HFFc6 (cell line): Measurements from ENCODE around the gene ID2. TPM values are rescaled to one million over a fixed set of nuclear protein-coding genes. Genes with fewer than 3 reads are reported as not detected.

ENCODE experiments used
- DNase-seq: peaks from one replicate; pipeline ENCODE4 v3.0.0-alpha.2; 2018
- H3K27ac Mint-ChIP-seq: 2 replicates; pipeline ENCODE4 v1.8.0; 2020; ENCODE audit warnings: mild to moderate bottlenecking, mixed read lengths
- H3K27me3 Mint-ChIP-seq: 2 replicates; pipeline ENCODE4 v1.8.0; 2021; ENCODE audit warnings: mild to moderate bottlenecking, moderate library complexity, mixed read lengths; ENCODE audit not compliant: insufficient read depth
- H3K36me3 Mint-ChIP-seq: 2 replicates; pipeline ENCODE4 v1.8.0; 2021; ENCODE audit warnings: low read depth, mixed read lengths
- H3K4me1 Mint-ChIP-seq: 2 replicates; pipeline ENCODE4 v1.8.0; 2020; ENCODE audit warnings: low read depth, mixed read lengths
- H3K4me3 Mint-ChIP-seq: 2 replicates; pipeline ENCODE4 v1.8.0; 2020; ENCODE audit warnings: mild to moderate bottlenecking, moderate library complexity, mixed read lengths
- H3K9me3 Mint-ChIP-seq: 2 replicates; pipeline ENCODE4 v1.8.0; 2020; ENCODE audit warnings: mild to moderate bottlenecking, mixed read lengths
- CTCF ChIP-seq: fragments of 200-600 bp; sonication (generic); IDR thresholded peaks from 2 replicates; pipeline ENCODE4 v1.5.0; 2021; ENCODE audit warnings: antibody characterized with exemption, mild to moderate bottlenecking
- total RNA-seq, 6 experiments: library from RNA; stranded (reverse); fragmentation: NEBNext Ultra II Directional; extraction: Animal tissue kit (Norgen Biotek cat#: 25700); gene quantifications; 2 replicates in 1 of 6; 3 replicates in 5 of 6; pipeline ENCODE4 v1.2.3, GENCODE V29; 2021

Gene ID2
- total RNA-seq, 6 experiments from 2014 or later: 81.3 to 97.1 (median 88.1) TPM

DNA sequence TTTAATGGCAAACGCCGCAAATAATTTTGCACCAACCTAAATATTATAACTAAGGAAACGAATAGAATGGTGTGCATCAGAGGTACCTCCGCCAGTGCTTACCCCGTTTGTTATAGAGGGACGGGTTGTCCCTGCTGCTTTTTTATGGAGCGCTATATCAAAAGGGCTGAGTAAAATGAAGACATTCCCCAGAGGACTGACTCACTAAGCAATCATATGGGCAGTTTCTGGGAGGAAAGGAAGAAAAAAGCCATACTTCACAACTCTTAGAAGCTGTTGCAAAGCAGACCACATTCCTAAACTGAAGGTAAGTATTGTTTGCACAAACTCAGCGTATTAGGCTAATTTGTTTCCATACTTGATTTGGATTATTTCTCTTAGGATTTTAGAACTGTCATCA lies 12.9 kb downstream of the ID2 start:
- H3K27me3 Mint-ChIP-seq: peaks cover 6% of the 10 kb centered on the region
- no peak for DNase-seq
- no peak overlapping the region for H3K27ac Mint-ChIP-seq
- H3K4me1 Mint-ChIP-seq: no peaks in the 10 kb centered on the region
- TF ChIP-seq CTCF: no peak
- H3K36me3 Mint-ChIP-seq: no peaks in the 10 kb centered on the region
- H3K4me3 Mint-ChIP-seq: no peak overlapping the region
- no peaks in the 10 kb centered on the region for H3K9me3 Mint-ChIP-seq

- Mint-ChIP-seq H3K27ac (no peak overlapping the region), H3K9me3 (no peaks in the 10 kb centered on the region)
Observed at GRCh38 chr2:8697190-8697589, 15.3 kb downstream of the ID2 start.

DNA sequence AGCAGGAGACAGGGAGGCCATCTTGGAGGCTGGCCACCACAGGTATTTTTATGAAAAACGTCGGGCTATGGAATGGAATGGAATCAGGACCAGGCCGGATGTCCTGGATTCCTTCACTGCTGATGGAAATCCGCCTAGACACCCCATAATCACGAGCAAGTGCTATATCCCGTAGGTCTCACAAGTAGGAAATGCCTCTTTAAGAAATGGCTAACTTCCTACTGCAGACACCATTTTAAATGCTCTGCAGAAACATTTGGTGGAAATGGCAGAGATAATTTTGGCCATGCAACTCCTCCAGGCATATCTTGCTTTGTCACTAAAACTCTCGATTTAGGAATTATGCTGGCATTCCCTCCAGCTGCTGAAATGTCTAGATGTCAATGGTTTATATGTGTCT lies 18.0 kb downstream of the ID2 start:
- Mint-ChIP-seq H3K9me3 (no peaks in the 10 kb centered on the region), H3K36me3 (no peaks in the 10 kb centered on the region), H3K27me3 (peaks cover 13% of the 10 kb centered on the region), H3K4me1 (no peaks in the 10 kb centered on the region), H3K4me3 (no peak overlapping the region), H3K27ac (no peak overlapping the region)
- DNase-seq: no peak
- TF ChIP-seq CTCF: no peak

More at GRCh38 chr2:8697190-8697589, 15.3 kb downstream of the ID2 start:
- peaks cover 7% of the 10 kb centered on the region for H3K27me3 Mint-ChIP-seq
- no peaks in the 10 kb centered on the region for H3K36me3 Mint-ChIP-seq
- H3K4me1 Mint-ChIP-seq: no peaks in the 10 kb centered on the region
- no peak overlapping the region for H3K4me3 Mint-ChIP-seq
- TF ChIP-seq CTCF: no peak
- DNase-seq: no peak

- DNase-seq: no peak
- no peaks in the 10 kb centered on the region for H3K36me3 Mint-ChIP-seq
- no peak overlapping the region for H3K4me3 Mint-ChIP-seq
- H3K27ac Mint-ChIP-seq: no peak overlapping the region
- H3K4me1 Mint-ChIP-seq: no peaks in the 10 kb centered on the region
- no peaks in the 10 kb centered on the region for H3K9me3 Mint-ChIP-seq
- TF ChIP-seq CTCF: no peak
- H3K27me3 Mint-ChIP-seq: peaks cover 10% of the 10 kb centered on the region
Observed at GRCh38 chr2:8701681-8702379, 20.0 kb downstream of the ID2 start.

DNA sequence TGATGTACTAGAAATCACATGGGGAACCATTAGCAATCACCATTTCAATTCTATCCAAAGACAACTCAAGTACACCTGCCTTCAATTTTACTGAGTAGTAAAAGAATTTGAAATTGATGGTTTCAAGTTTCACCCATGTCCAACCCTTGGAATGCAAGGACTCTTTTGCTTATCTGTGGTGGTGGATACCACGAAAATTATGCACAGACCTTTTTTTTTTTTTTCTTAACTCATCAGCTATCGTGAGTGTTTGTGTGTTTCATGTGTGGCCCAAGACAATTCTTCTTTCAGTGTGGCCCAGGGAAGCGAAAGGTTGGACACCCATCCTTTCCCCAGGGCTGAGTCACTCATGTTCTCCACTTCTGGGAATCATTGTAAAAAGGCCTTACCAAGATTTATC lies 23.1 kb downstream of the ID2 start:
- H3K27ac Mint-ChIP-seq: no peak overlapping the region
- H3K36me3 Mint-ChIP-seq: no peaks in the 10 kb centered on the region
- H3K9me3 Mint-ChIP-seq: no peaks in the 10 kb centered on the region
- no peak for DNase-seq
- H3K27me3 Mint-ChIP-seq: peaks cover 15% of the 10 kb centered on the region
- H3K4me3 Mint-ChIP-seq: no peak overlapping the region
- no peaks in the 10 kb centered on the region for H3K4me1 Mint-ChIP-seq
- no peak for TF ChIP-seq CTCF
